HepG2 (cell line): ENCODE results near the gene MSANTD2. TPM values are rescaled to one million over a fixed set of nuclear protein-coding genes. Genes with fewer than 3 reads are reported as not detected.

ENCODE experiments used
- ASH2L ChIP-seq: fragments of 300-600, 200-600 bp; sonication (generic); IDR thresholded peaks from 2 replicates; pipeline ENCODE4 v1.7.0; 2017; ENCODE audit warnings: low read depth, mild to moderate bottlenecking, moderate library complexity, mixed read lengths, low read length; ENCODE audit not compliant: insufficient read length
- NAIF1 ChIP-seq: sonication (generic); formaldehyde crosslinking; IDR thresholded peaks from 2 replicates; pipeline ENCODE4 v1.5.0; 2020; ENCODE audit warnings: mild to moderate bottlenecking, missing genetic modification reagents, borderline replicate concordance
- PHF8 ChIP-seq: sonication (generic); formaldehyde crosslinking; IDR thresholded peaks from 2 replicates; pipeline ENCODE4 v1.5.0; 2020; ENCODE audit warnings: missing genetic modification reagents
- PRDM15 ChIP-seq: sonication (generic); formaldehyde crosslinking; IDR thresholded peaks from 2 replicates; pipeline ENCODE4 v1.4.0; 2020; ENCODE audit warnings: missing genetic modification reagents
- REST ChIP-seq, 2 experiments: IDR thresholded peaks; 2 replicates each; pipeline ENCODE4 v1.6.1; 2011 to 2012; ENCODE audit warnings: low read length in 2 of 2, borderline replicate concordance in 1 of 2, low read depth in 1 of 2, mild to moderate bottlenecking in 1 of 2, moderate library complexity in 1 of 2
- SAP130 ChIP-seq: IDR thresholded peaks from 2 replicates; pipeline ENCODE4 v1.6.1; 2016; ENCODE audit warnings: low read depth
- SNRNP70 ChIP-seq: fragments of 200-400 bp; formaldehyde crosslinking; IDR thresholded peaks from 2 replicates; pipeline ENCODE4 v1.6.1; 2017; ENCODE audit warnings: mild to moderate bottlenecking, low read depth, low read length, moderate library complexity
- SRSF1 ChIP-seq: fragments of 200-400 bp; formaldehyde crosslinking; optimal IDR thresholded peaks from 2 replicates; pipeline ENCODE3; 2017; ENCODE audit warnings: mild to moderate bottlenecking, low read depth, low read length, moderate library complexity
- TCF7L2 ChIP-seq: IDR thresholded peaks from 2 replicates; pipeline ENCODE4 v1.6.1; 2011; ENCODE audit warnings: mild to moderate bottlenecking, low read depth, low read length, moderate library complexity
- TP53 ChIP-seq: sonication (generic); formaldehyde crosslinking; conservative IDR thresholded peaks from 2 replicates; pipeline ENCODE4 v1.4.0; 2020; ENCODE audit warnings: missing genetic modification reagents
- YY1 ChIP-seq: IDR thresholded peaks from 2 replicates; pipeline ENCODE4 v1.6.1; 2011; ENCODE audit warnings: low read length, low read depth, moderate library complexity, mild to moderate bottlenecking; ENCODE audit not compliant: insufficient read depth, insufficient replicate concordance
- ZNF740 ChIP-seq: sonication (generic); formaldehyde crosslinking; IDR thresholded peaks from 2 replicates; pipeline ENCODE4 v1.4.0; 2020; ENCODE audit warnings: missing genetic modification reagents
- polyA plus RNA-seq, 8 experiments: library from polyadenylated mRNA; depleted of rRNA in 3 of 8; stranded (reverse) in 7 of 8; unstranded in 1 of 8; fragments of >200 nt; fragmentation: Illumina TruSeq in 4 of 8; extraction: Trizol in 4 of 8; gene quantifications; 2 replicates each; pipeline versions ENCODE4 v1.2.1 to v1.2.3, GENCODE V29; 2011 to 2016; ENCODE audit warnings: low read depth in 4 of 8, missing spikeins in 1 of 8, mixed read lengths in 1 of 8; ENCODE audit not compliant: insufficient read depth in 1 of 8
- total RNA-seq, 5 experiments: library from RNA; depleted of rRNA; stranded (reverse); fragments of >200 nt; fragmentation: Illumina TruSeq; extraction: Trizol; gene quantifications; 2 replicates each; pipeline ENCODE4 v1.2.3, GENCODE V29; 2016; ENCODE audit warnings: low read depth in 1 of 5
- TF ChIP-seq, protein P1 (sequence below): IDR thresholded peaks from 2 replicates; pipeline ENCODE4 v1.6.1; 2012; ENCODE audit warnings: low read depth, low read length, improper control_type of control experiment
- TF ChIP-seq, protein P2 (sequence below): sonication (generic); formaldehyde crosslinking; IDR thresholded peaks from 2 replicates; pipeline ENCODE4 v1.9.0; 2022; ENCODE audit warnings: low read depth, missing genetic modification reagents

Gene MSANTD2
- total and polyA plus RNA-seq, 2 of the 13 experiments (the other 11 are each of a cell fraction or from before 2014, with no cell fraction given) = 8.7 to 10.1 TPM

- TF ChIP-seq, protein P1, sequence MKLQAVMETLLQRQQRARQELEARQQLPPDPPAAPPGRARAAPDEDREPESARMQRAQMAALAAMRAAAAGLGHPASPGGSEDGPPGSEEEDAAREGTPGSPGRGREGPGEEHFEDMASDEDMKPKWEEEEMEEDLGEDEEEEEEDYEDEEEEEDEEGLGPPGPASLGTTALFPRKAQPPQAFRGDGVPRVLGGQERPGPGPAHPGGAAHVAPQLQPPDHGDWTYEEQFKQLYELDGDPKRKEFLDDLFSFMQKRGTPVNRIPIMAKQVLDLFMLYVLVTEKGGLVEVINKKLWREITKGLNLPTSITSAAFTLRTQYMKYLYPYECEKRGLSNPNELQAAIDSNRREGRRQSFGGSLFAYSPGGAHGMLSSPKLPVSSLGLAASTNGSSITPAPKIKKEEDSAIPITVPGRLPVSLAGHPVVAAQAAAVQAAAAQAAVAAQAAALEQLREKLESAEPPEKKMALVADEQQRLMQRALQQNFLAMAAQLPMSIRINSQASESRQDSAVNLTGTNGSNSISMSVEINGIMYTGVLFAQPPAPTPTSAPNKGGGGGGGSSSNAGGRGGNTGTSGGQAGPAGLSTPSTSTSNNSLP = no peak
- no peak for TF ChIP-seq ZNF740 (CRISPR knock-in tag)
- TF ChIP-seq SAP130 (CRISPR knock-in tag) = peak; percentile 45
- peak; percentile 35 for TF ChIP-seq ASH2L
- TF ChIP-seq REST (IDR thresholded peaks at IDR 0.05; ENCODE audit: borderline replicate concordance in 1 of 2, low read depth in 1 of 2, low read length in 2 of 2) = no peak
- no peak for TF ChIP-seq PRDM15 (CRISPR knock-in tag)
- TF ChIP-seq NAIF1 (CRISPR knock-in tag) = no peak
- no peak for TF ChIP-seq SNRNP70
- peak; percentile 31 for TF ChIP-seq YY1
- TF ChIP-seq SRSF1 = no peak
- TF ChIP-seq, protein P2, sequence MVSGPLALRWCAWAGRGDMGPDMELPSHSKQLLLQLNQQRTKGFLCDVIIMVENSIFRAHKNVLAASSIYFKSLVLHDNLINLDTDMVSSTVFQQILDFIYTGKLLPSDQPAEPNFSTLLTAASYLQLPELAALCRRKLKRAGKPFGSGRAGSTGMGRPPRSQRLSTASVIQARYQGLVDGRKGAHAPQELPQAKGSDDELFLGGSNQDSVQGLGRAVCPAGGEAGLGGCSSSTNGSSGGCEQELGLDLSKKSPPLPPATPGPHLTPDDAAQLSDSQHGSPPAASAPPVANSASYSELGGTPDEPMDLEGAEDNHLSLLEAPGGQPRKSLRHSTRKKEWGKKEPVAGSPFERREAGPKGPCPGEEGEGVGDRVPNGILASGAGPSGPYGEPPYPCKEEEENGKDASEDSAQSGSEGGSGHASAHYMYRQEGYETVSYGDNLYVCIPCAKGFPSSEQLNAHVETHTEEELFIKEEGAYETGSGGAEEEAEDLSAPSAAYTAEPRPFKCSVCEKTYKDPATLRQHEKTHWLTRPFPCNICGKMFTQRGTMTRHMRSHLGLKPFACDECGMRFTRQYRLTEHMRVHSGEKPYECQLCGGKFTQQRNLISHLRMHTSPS = no peak
- TF ChIP-seq TP53 (CRISPR knock-in tag) = no peak
- TF ChIP-seq PHF8 = no peak
- TF ChIP-seq TCF7L2 = no peak
Measured at GRCh38 chr11:124758355-124759265, 41.6 kb downstream of the MSANTD2 start (continued).
